Neural cell (in vitro differentiated cells): ENCODE data around the gene RFC4. TPM values are rescaled to one million over a fixed set of nuclear protein-coding genes. Genes with fewer than 3 reads are reported as not detected.
"Not testable (repeated sequence)": the region's sequence is repeated elsewhere in the genome, so short reads cannot be mapped to it uniquely, and the experiment has no call there.

Source experiments
- H2AFZ ChIP-seq: fragments of 200-600, 300-800 bp; sonication (generic), shearing (Covaris generic); 2 replicates; pipeline ENCODE4 v1.6.0; 2014; ENCODE audit warnings: low read depth, mild to moderate bottlenecking, antibody characterized with exemption, low read length, moderate library complexity
- H3F3A ChIP-seq: fragments of 200-600 bp; shearing (Covaris generic); 2 replicates; pipeline ENCODE4 v1.6.1; 2016; ENCODE audit warnings: mild to moderate bottlenecking, moderate library complexity, mixed read lengths, antibody characterized with exemption, low read length; ENCODE audit not compliant: insufficient read depth, poor library complexity, severe bottlenecking
- H3K27ac ChIP-seq: fragments of 200-600, 300-800 bp; sonication (generic), shearing (Covaris generic); 2 replicates; pipeline ENCODE4 v1.5.1; 2014; ENCODE audit warnings: mild to moderate bottlenecking, low read length, moderate library complexity
- H3K27me3 ChIP-seq: fragments of 300-800, 200-600 bp; sonication (generic), shearing (Covaris generic); 2 replicates; pipeline ENCODE4 v1.6.0; 2014; ENCODE audit warnings: mild to moderate bottlenecking, low read depth, low read length, moderate library complexity; ENCODE audit not compliant: insufficient read depth
- H3K36me3 ChIP-seq: fragments of 300-800, 200-600 bp; sonication (generic), shearing (Covaris generic); 2 replicates; pipeline ENCODE4 v1.5.1; 2014; ENCODE audit warnings: mild to moderate bottlenecking, antibody characterized with exemption, low read length, moderate library complexity; ENCODE audit not compliant: insufficient read depth
- H3K4me2 ChIP-seq: fragments of 300-800, 200-600 bp; sonication (generic), shearing (Covaris generic); 2 replicates; pipeline ENCODE4 v1.6.0; 2014; ENCODE audit warnings: mild to moderate bottlenecking, low read length
- H3K4me3 ChIP-seq: fragments of 300-800, 200-600 bp; sonication (generic), shearing (Covaris generic); 2 replicates; pipeline ENCODE4 v1.5.1; 2014; ENCODE audit warnings: mild to moderate bottlenecking, low read length, moderate library complexity
- H3K79me2 ChIP-seq: fragments of 200-600 bp; shearing (Covaris generic); replicated peaks from 2 replicates; pipeline ENCODE4 v1.6.0; 2014; ENCODE audit warnings: mild to moderate bottlenecking, low read length, moderate library complexity; ENCODE audit not compliant: insufficient read depth
- H3K9ac ChIP-seq: fragments of 300-800, 200-600 bp; sonication (generic), shearing (Covaris generic); 2 replicates; pipeline ENCODE4 v1.6.1; 2016; ENCODE audit warnings: mild to moderate bottlenecking, low read length, mixed read lengths
- H3K9me2 ChIP-seq: fragments of 200-600 bp; shearing (Covaris generic); 2 replicates; pipeline ENCODE4 v1.6.1; 2016; ENCODE audit warnings: mild to moderate bottlenecking, low read length, mixed read lengths; ENCODE audit not compliant: insufficient read depth
- H3K9me3 ChIP-seq: fragments of 200-600, 300-800 bp; sonication (generic), shearing (Covaris generic); 2 replicates; pipeline ENCODE4 v1.6.1; 2016; ENCODE audit warnings: mild to moderate bottlenecking, mixed run types, low read length, moderate library complexity, mixed read lengths
- H4K20me1 ChIP-seq: fragments of 200-600 bp; shearing (Covaris generic); 2 replicates; pipeline ENCODE4 v1.6.1; 2016; ENCODE audit warnings: mild to moderate bottlenecking, mixed run types; ENCODE audit not compliant: insufficient read depth
- EP300 ChIP-seq: fragments of 450-650 bp; conservative IDR thresholded peaks from 2 replicates; pipeline ENCODE4 v1.6.1; 2014; ENCODE audit warnings: antibody characterized with exemption, mild to moderate bottlenecking, moderate library complexity; ENCODE audit not compliant: poor library complexity, severe bottlenecking
- EZH2 ChIP-seq: fragments of 200-600, 300-800 bp; shearing (Covaris generic), sonication (generic); IDR thresholded peaks from 2 replicates; pipeline ENCODE4 v1.6.1; 2014; ENCODE audit warnings: antibody characterized with exemption, low read length, borderline replicate concordance, mild to moderate bottlenecking; ENCODE audit not compliant: insufficient read depth, poor library complexity, severe bottlenecking
- MXI1 ChIP-seq: fragments of 450-650 bp; conservative IDR thresholded peaks from 2 replicates; pipeline ENCODE4 v1.6.1; 2014; ENCODE audit warnings: antibody characterized with exemption, mild to moderate bottlenecking; ENCODE audit not compliant: poor library complexity, severe bottlenecking
- POLR2AphosphoS5 ChIP-seq: IDR thresholded peaks from 2 replicates; pipeline ENCODE4 v1.6.1; 2012
- RAD21 ChIP-seq: fragments of 450-650 bp; conservative IDR thresholded peaks from 2 replicates; pipeline ENCODE4 v1.6.1; 2014; ENCODE audit warnings: antibody characterized with exemption, mild to moderate bottlenecking, moderate library complexity
- SMC3 ChIP-seq: fragments of 450-650 bp; conservative IDR thresholded peaks from 2 replicates; pipeline ENCODE4 v1.6.1; 2014; ENCODE audit warnings: antibody characterized with exemption, mild to moderate bottlenecking, moderate library complexity; ENCODE audit not compliant: poor library complexity
- TAF1 ChIP-seq: IDR thresholded peaks from 2 replicates; pipeline ENCODE4 v1.6.1; 2012; ENCODE audit warnings: low read depth
- polyA plus RNA-seq: library from polyadenylated mRNA; depleted of rRNA; stranded (reverse); fragments of >200 nt; gene quantifications from 2 replicates; pipeline ENCODE4 v1.2.3, GENCODE V29; 2014
- TF ChIP-seq, protein P1 (sequence below): IDR thresholded peaks from 2 replicates; pipeline ENCODE4 v1.6.1; 2012; ENCODE audit warnings: borderline replicate concordance
- TF ChIP-seq, protein P2 (sequence below): fragments of 450-650 bp; IDR thresholded peaks from 2 replicates; pipeline ENCODE4 v1.5.1; 2014; ENCODE audit warnings: antibody characterized with exemption, mild to moderate bottlenecking, moderate library complexity; ENCODE audit not compliant: poor library complexity, severe bottlenecking

Gene RFC4
- polyA plus RNA-seq, 1 donor from 2014 or later = 85.2 TPM

DNA sequence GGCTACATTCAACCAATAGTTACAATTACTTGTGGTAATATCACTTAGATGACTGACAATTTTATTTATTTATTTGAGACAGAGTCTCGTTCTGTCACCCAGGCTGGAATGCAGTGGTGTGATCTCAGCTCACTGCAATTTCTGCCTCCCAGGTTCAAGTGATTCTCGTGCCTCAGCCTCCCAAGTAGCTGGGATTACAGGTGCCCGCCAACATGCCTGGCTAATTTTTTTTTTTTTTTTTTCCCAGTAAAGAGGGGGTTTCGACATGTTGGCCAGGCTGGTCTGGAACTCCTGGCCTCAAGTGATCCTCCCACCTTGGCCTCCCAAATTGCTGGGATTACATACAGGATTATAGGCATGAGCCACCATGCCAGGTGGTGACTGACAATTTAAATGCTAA is 2.8 kb downstream of the RFC4 start:
- not testable (repeated sequence) for H3F3A ChIP-seq, H3K9me2 ChIP-seq, H4K20me1 ChIP-seq, H3K36me3 ChIP-seq, H3K4me3 ChIP-seq, H3K27ac ChIP-seq, H3K4me2 ChIP-seq, H2AFZ ChIP-seq, H3K27me3 ChIP-seq, H3K9me3 ChIP-seq, H3K9ac ChIP-seq
- H3K79me2 ChIP-seq = peaks cover 14% of the 10 kb centered on the region

DNA sequence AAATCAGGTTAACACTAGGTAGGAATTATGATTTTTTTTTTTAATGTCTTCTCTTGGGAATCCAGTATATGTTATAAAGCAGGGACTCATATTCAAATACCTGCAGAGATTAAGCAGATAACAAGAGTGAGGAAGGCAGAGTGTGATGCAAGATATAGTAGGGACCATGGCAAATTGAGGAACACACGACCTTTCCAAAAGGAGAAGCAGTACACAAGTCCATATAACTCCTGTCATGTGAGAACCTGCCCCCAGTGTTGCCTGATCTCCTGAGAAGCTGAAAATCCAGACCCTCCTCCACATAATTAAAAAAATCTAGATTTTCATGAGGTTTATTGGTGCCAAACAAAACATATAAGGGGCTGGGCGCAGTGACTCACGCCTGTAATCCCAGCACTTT is 3.6 kb downstream of the RFC4 start:
- no peak overlapping the region for H3K4me2 ChIP-seq
- peaks cover 14% of the 10 kb centered on the region for H3K79me2 ChIP-seq
- H3K9me2 ChIP-seq = no peaks in the 10 kb centered on the region
- H3K27me3 ChIP-seq = no peaks in the 10 kb centered on the region
- no peak overlapping the region for H3K9ac ChIP-seq
- no peak overlapping the region for H3K27ac ChIP-seq
- no peaks in the 10 kb centered on the region for H3K9me3 ChIP-seq
- no peak overlapping the region for H3K4me3 ChIP-seq
- TF ChIP-seq TAF1 (no peak), EP300 (no peak), RAD21 (no peak), MXI1 (no peak), EZH2 (no peak), POLR2AphosphoS5 (no peak), SMC3 (no peak)
- TF ChIP-seq, protein P1, sequence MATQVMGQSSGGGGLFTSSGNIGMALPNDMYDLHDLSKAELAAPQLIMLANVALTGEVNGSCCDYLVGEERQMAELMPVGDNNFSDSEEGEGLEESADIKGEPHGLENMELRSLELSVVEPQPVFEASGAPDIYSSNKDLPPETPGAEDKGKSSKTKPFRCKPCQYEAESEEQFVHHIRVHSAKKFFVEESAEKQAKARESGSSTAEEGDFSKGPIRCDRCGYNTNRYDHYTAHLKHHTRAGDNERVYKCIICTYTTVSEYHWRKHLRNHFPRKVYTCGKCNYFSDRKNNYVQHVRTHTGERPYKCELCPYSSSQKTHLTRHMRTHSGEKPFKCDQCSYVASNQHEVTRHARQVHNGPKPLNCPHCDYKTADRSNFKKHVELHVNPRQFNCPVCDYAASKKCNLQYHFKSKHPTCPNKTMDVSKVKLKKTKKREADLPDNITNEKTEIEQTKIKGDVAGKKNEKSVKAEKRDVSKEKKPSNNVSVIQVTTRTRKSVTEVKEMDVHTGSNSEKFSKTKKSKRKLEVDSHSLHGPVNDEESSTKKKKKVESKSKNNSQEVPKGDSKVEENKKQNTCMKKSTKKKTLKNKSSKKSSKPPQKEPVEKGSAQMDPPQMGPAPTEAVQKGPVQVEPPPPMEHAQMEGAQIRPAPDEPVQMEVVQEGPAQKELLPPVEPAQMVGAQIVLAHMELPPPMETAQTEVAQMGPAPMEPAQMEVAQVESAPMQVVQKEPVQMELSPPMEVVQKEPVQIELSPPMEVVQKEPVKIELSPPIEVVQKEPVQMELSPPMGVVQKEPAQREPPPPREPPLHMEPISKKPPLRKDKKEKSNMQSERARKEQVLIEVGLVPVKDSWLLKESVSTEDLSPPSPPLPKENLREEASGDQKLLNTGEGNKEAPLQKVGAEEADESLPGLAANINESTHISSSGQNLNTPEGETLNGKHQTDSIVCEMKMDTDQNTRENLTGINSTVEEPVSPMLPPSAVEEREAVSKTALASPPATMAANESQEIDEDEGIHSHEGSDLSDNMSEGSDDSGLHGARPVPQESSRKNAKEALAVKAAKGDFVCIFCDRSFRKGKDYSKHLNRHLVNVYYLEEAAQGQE = no peak
- H3K36me3 ChIP-seq = no peaks in the 10 kb centered on the region
- no peaks in the 10 kb centered on the region for H4K20me1 ChIP-seq
- H3F3A ChIP-seq = no peaks in the 10 kb centered on the region
- no peak overlapping the region for H2AFZ ChIP-seq

DNA sequence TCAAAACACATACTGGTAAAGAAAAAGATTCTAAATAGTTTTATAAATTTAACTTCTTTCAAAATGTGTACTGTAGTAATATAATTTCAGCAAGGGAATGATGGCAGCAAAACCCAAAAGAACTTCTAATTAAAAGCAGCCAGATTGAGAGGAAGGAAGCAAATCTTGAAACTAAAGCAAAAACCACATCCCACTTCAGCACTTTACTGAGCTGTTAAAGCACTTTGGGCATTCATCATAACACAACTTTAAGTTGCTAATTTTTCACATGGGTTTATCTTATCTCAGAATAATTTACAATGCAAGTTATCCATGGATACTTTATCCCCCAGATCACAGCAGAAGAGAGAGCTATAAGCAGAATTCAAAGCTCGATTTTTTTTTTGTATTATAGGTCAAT is 6.0 kb downstream of the RFC4 start:
- no peaks in the 10 kb centered on the region for H3F3A ChIP-seq
- no peaks in the 10 kb centered on the region for H3K36me3 ChIP-seq
- H3K4me3 ChIP-seq = no peak overlapping the region
- H3K9me2 ChIP-seq = no peaks in the 10 kb centered on the region
- H3K79me2 ChIP-seq = peaks cover 7% of the 10 kb centered on the region
- H3K27me3 ChIP-seq = no peaks in the 10 kb centered on the region
- H3K27ac ChIP-seq = no peak overlapping the region
- no peak overlapping the region for H2AFZ ChIP-seq
- no peak overlapping the region for H3K9ac ChIP-seq
- no peaks in the 10 kb centered on the region for H3K9me3 ChIP-seq
- TF ChIP-seq EZH2 (no peak), TAF1 (no peak), MXI1 (no peak), EP300 (no peak), RAD21 (no peak), SMC3 (no peak), POLR2AphosphoS5 (no peak)
- TF ChIP-seq, protein P1 = no peak
- TF ChIP-seq, protein P2, sequence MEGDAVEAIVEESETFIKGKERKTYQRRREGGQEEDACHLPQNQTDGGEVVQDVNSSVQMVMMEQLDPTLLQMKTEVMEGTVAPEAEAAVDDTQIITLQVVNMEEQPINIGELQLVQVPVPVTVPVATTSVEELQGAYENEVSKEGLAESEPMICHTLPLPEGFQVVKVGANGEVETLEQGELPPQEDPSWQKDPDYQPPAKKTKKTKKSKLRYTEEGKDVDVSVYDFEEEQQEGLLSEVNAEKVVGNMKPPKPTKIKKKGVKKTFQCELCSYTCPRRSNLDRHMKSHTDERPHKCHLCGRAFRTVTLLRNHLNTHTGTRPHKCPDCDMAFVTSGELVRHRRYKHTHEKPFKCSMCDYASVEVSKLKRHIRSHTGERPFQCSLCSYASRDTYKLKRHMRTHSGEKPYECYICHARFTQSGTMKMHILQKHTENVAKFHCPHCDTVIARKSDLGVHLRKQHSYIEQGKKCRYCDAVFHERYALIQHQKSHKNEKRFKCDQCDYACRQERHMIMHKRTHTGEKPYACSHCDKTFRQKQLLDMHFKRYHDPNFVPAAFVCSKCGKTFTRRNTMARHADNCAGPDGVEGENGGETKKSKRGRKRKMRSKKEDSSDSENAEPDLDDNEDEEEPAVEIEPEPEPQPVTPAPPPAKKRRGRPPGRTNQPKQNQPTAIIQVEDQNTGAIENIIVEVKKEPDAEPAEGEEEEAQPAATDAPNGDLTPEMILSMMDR = no peak
- H4K20me1 ChIP-seq = no peaks in the 10 kb centered on the region
- no peak overlapping the region for H3K4me2 ChIP-seq
